HG03103 (cell line): ENCODE measurements around the gene STARD8.
"Not testable (repeated sequence)": the region's sequence is repeated elsewhere in the genome, so short reads cannot be mapped to it uniquely, and the experiment has no call there.

Experiments
- ATAC-seq: cut with Tn5 transposase; IDR thresholded peaks from one replicate; pipeline ENCODE4 v1.9.1; 2021; ENCODE audit warnings: low read depth; ENCODE audit not compliant: unreplicated experiment

The STARD8 gene, protein sequence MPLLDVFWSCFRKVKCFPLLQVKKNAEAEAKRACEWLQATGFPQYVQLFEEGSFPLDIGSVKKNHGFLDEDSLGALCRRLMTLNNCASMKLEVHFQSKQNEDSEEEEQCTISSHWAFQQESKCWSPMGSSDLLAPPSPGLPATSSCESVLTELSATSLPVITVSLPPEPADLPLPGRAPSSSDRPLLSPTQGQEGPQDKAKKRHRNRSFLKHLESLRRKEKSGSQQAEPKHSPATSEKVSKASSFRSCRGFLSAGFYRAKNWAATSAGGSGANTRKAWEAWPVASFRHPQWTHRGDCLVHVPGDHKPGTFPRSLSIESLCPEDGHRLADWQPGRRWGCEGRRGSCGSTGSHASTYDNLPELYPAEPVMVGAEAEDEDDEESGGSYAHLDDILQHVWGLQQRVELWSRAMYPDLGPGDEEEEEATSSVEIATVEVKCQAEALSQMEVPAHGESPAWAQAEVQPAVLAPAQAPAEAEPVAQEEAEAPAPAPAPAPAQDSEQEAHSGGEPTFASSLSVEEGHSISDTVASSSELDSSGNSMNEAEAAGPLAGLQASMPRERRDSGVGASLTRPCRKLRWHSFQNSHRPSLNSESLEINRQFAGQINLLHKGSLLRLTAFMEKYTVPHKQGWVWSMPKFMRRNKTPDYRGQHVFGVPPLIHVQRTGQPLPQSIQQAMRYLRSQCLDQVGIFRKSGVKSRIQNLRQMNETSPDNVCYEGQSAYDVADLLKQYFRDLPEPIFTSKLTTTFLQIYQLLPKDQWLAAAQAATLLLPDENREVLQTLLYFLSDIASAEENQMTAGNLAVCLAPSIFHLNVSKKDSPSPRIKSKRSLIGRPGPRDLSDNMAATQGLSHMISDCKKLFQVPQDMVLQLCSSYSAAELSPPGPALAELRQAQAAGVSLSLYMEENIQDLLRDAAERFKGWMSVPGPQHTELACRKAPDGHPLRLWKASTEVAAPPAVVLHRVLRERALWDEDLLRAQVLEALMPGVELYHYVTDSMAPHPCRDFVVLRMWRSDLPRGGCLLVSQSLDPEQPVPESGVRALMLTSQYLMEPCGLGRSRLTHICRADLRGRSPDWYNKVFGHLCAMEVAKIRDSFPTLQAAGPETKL

DNA sequence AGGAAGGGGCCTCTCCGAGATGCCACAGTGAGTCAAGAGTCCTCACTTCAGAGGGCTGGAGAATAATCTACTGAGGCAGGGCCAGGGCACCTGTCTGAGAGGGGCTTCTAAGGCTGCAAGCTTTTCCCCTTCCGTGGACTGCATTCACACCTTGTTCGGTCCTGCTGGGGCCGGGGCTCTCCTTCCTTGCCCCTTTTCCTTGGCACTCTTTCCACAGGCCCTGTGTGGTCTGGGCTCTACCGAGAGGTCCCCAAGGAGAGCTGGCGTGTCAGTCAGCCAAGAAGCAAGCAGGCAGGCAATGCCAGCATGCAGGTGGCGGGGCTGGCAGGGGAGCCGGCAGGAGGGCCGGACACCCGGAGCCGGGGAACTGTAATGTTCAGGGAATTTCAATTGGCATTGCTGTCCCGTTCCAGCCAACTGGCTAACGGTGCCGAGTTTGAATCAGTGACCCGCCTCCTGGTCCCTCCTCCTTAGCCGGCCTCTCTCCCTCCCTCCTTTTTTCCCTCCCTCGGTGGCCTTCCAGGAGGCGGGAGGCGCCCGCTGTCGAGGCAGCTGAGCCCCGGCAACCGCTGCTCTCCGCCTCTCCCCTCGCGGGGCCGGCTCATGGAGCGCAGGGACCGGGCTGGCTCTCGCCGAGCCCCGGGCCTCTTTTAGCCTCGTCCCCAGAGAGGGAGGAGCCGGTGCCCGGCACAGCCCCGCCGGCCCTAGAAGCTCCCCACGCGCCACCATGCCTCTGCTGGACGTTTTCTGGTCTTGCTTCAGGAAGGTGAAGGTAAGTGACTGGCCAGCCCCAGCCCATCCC lies at the start of gene STARD8:
Gene STARD8, plus strand, starts transcription at position 511 of the 802 bp plus-strand sequence. Its CDS starts 217 bp downstream, at position 728.
- no peak for ATAC-seq

- no peak for ATAC-seq
These were observed 48.6 kb upstream of the STARD8 start for GRCh38 chrX:68598841-68599240.

DNA sequence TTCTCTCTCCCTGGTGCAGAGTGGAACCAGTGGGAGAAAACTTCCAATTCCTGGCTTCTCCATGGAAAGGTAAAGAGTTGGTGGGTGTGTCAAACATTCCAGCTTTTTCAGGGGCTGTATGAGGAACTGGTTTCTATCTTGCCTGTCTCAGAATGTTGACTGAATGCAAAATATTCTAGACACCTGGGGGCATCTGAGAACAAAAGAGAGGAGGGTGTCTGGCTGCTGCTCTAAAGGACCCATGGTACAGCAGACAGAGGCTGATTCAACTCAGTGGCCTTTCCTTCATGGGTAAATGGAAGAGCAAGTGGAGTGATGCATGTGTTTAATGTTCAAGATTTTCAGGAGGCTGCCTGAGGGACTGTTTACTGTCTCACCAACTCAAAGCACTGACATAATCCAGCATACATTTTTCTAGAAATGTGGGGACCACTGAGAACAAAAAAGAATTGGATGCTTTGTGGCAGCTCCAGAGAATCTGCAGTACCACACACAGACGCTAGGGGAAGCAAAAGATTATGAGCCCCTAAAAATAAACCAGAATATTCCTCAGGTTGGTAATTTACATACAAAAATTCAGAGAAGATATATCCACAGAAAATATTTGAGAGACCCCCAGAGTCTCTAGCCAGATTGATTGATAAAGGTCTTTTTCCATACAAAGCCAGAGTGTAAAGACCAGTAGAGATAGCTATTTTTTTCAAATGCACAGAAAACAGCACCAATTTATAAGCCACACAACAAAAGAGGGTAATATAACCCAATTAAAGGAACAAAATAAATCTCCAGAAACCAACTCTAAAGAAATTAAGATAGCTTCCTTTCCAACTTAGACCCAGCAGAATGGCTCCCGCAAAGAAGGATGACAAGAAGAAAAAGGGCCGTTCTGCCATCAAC lies 48.0 kb upstream of the STARD8 start:
- no peak for ATAC-seq

DNA sequence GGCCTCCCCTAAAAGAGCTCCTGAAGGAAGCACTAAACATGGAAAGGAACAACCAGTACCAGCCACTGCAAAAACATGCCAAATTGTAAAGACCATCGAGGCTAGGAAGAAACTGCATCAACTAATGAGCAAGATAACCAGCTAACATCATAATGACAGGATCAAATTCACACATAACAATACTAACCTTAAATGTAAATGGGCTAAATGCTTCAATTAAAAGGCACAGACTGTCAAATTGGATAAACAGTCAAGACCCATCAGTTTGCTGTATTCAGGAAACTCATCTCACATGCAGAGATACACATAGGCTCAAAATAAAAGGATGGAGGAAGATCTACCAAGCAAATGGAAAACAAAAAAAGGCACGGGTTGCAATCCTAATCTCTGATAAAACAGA lies 43.2 kb upstream of the STARD8 start:
- not testable (repeated sequence) for ATAC-seq

GRCh38 chrX:68614733-68615132 lies 32.7 kb upstream of the STARD8 start:
- not testable (repeated sequence) for ATAC-seq

- no peak for ATAC-seq
These were observed 19.5 kb upstream of the STARD8 start for GRCh38 chrX:68627986-68628385.

DNA sequence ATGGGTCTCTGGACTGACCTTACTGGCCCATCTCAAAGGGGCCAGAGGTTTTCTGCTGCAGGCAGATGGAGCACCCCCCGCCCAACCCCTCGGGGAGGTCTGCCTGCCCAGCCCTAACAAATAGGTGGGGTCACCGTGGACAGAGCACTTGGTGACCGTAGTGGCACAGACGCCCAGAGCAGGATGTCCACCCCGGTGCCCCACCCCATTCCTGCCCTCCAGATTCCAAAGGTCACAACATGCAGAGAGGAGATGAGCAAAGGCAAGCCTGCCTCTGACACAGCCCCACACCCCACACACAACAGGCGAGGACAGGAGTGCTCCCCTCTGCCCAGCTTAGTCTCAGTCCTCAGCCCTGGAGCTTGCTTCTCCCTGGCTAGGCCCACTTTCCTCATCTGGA lies 17.5 kb upstream of the STARD8 start:
- ATAC-seq: not testable (repeated sequence)

GRCh38 chrX:68631336-68631735 lies 16.1 kb upstream of the STARD8 start:
- ATAC-seq: no peak

- no peak for ATAC-seq
These were observed 15.0 kb upstream of the STARD8 start for GRCh38 chrX:68632491-68632890.

GRCh38 chrX:68633981-68634380 lies 13.5 kb upstream of the STARD8 start:
- no peak for ATAC-seq

GRCh38 chrX:68634649-68635227 lies 12.7 kb upstream of the STARD8 start:
- no peak for ATAC-seq

DNA sequence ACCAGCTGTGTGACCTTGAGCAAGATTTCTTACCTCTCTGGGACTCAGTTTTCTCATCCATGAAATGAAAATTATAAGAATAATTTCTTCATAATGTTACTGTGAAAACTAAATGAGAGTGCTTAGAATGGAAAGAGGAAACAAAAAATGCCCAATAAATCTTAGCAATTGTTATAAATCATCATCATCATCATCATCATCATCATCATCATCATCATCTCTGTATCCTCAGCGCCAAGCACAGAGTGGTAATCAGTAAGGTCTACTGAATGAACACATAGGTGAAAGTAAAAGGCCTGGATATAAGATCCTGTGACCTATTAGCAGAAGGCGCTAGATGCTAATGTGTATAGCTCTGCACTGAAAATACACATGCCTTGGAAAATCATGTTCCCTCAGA lies 6.8 kb upstream of the STARD8 start:
- no peak for ATAC-seq

- ATAC-seq: no peak
These were observed 2.6 kb upstream of the STARD8 start for GRCh38 chrX:68644861-68645260.

DNA sequence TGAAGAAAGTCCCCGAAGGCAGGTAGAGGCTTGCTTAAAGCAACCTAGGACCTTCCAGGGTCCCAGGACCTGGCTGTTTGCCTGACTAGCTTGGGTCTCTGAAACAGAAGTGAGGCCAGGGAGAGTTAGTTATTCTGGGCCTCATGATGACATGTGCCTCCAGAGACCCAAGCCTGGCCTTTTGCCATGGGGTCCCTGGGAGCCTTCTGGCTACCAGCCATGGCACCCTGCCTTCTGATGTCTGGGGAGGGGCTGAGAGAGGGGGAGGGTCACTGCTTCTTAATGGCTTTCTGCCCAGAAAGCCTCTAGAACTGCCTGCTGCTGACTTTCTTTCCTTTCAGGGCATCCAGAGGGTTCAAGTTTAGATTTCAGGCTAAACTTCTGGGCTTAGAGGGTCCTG lies 1.0 kb upstream of the STARD8 start:
- ATAC-seq: no peak

DNA sequence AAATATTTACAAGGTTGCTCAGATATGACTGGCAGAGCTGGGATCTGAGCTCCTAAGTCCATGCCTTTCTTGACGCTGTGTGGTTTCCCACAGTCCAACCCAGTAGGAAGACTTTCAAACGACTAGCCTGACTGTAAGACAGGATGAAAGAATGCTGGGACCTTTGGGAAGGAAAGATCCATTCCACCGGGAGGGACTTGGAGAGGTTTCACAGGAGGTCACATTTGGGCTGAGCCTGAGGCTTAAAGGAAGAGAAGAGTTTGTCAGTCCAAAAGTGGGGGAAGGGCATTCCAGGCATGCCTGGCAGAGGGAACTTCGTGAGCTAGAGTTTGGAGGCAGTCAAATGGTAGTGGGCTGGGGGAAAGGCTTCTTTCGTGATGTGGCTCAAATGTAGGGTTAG lies 1.5 kb downstream of the STARD8 start:
- no peak for ATAC-seq

DNA sequence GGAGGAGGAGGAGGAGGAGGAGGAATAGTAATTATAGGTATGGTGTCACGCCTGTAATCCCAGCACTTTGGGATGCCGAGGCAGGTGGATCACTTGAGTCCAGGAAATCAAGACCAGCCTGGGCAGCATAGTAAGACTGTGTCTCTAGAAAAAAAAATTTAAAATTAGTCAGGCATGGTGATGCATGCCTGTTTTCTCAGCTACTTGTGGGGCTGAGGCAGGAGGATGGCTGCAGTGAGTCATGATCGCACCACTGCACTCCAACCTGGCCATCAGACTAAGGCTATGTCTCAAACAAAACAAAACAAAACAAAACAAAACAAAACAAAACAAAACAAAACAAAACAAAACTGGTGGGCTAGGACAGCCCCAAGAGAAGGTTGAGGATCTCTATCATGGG lies 3.0 kb downstream of the STARD8 start:
- no peak for ATAC-seq

DNA sequence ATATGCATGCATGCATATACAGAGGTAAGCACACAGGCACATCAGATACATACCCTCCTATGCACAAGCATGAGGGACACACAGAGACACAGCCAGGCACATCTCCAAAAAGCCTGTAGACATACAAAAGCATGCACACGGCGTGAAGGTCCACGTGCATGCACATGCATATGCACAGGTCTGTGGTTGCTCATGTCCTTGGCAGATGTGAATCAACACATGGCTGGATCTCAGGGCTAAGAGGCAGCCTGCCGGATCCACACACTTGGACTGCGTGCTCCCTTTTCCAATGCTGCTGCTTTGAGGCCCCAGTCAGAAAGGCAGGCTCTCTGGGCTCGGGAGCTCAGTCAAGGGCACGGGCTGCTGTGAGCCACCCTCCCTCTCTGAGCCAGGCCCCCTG lies 3.6 kb downstream of the STARD8 start:
- ATAC-seq: no peak

- ATAC-seq: no peak
These were observed 5.1 kb downstream of the STARD8 start for GRCh38 chrX:68652326-68653170.
